Endometrial microvascular endothelial cells (primary cell): ENCODE data around the gene CDH23. TPM values are rescaled to one million over a fixed set of nuclear protein-coding genes. Genes with fewer than 3 reads are reported as not detected.

Experiments
- in situ Hi-C: cut with HindIII; loops from 2 replicates; pipeline ENCODE4 v1.10.0; 2017; ENCODE audit warnings: low sequenced_read_pairs, low pct_unique_long_range_greater_than_20kb; ENCODE audit errors: inconsistent ontology term
- total RNA-seq: library from RNA; depleted of rRNA; stranded (reverse); fragments of >200 nt; gene quantifications from one replicate; pipeline ENCODE4 v1.2.3, GENCODE V29; 2015; ENCODE audit errors: inconsistent ontology term

Gene CDH23
- total RNA-seq, 1 donor from 2014 or later: 0.09 TPM

DNA sequence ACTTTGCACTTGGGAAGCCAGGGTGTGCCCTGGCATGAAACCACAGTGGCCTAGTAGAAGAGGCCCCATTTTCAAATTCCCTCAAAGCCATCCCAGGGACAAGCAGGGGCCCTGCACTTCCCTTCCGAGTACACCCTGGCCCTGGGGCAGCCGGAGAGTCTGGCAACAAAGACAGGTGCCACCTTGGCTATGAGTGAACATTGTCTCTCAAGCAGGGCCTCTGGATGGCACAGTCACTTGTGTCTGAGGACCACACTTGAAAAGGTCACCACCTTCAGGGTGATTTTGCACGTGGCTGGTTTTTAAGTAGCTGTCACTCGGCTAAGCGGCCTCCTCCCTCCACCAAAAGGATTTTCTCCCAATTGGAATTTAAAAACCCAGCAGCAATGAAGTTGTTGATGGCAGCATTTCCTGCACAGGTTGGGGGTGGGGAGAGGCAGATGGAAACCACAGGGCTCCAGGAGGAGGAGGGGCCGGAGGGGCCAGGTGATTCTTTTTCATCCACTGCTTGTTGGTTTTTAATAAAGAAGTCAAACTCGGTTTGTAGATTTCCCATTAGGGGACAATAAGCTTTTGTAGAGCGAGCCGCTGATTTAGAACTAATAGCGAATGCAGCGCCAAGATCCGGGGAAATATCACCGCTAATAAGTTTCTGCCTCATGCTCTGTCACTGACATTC is 289.0 kb downstream of the CDH23 start:
- in situ Hi-C loops: no loop called here

GRCh38 chr10:71687077-71687476 is 290.4 kb downstream of the CDH23 start:
- in situ Hi-C loops: no loop called here

DNA sequence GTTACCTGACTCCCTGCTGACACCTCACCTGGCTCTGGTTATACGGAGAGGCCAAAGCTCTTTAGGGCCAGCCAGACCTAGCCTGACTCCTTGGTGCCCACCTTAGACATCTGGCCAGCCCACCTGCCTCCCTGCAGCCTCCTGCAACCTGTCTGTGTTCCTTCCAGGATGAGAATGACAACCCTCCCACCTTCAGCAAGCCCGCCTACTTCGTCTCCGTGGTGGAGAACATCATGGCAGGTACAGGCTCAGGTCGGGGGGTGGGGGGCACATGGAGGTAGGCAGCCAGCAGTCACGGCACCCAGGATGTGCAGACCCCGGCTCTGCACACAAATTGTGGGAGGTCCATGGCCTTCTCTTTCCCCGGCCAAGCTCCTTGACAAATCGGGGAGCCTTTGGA is 290.8 kb downstream of the CDH23 start:
- in situ Hi-C loops: no loop called here

- in situ Hi-C loops: no loop called here
Measured at GRCh38 chr10:71688256-71688655, 291.5 kb downstream of the CDH23 start.

- in situ Hi-C loops: no loop called here
Measured at GRCh38 chr10:71690094-71690720, 293.5 kb downstream of the CDH23 start.

DNA sequence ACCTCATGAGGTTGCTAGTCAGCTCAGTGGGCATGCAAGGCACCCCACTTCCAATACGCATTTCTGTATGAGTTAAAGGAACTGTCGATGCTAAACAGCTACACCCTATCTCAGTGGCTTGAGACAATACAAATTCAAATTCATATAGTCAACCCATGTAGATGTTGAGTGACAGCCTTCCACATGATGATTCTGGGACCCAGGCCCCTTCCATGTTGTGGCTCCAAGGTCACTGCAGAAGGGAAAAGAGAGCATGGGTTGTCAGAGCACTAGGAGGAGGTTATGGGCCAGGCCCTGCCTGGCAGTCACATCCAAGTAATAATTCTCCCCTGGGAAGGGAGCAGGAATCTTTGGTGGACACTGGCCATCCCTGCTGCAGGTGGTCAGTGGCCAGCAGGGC is 294.7 kb downstream of the CDH23 start:
- in situ Hi-C loops: no loop called here

DNA sequence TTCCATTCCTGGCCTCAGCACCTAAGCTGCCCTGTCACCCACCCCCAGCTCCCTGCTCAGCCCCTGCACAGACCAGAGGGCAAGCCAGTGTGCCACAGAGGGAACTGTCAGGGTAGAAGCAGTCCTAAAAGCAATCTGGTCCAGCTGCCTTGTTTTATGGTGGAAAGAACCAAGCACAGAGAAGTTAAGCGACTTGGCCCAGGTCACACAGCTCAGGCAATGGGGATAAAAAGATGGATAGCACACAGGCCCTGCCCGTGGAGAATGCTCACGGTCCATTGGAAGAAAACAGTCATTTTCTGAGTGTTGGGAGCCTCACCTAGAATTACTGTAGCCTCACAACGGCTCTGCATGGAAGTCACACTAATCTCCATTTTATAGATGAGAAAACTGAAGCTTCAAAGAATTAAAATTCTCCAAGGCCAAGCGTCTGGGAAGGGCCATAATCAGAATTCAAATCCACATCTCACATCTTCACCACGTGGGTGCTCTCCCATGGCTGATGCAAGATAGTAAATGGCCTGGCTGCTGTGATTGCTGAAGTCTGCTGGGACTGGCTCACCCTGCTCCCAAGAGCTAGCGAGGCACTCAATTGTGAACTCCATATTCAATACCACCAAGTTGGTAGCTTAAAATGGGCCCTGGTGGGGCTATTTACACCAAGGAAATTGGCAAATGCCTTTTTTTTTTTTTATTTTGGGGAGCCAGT is 296.0 kb downstream of the CDH23 start:
- in situ Hi-C loops: no loop called here

DNA sequence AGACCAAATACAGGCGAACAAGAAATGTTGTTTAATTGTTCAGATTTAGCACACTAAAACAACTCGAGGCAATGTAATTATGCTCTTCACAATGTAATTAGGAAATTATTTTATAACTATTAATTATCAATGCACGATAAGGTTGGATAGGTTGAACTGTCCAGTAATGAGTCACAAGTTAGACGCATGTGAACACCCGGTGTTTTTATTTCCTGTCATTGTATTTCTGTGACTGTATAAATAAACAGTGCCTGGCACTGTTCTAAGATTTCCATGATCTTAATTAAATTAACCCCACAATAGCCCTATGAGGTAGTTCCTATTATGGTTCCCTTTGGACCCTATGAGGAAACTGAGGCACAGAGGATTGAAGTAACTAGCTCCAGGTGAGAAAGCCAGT is 296.7 kb downstream of the CDH23 start:
- in situ Hi-C loops: no loop called here

- in situ Hi-C loops: no loop called here
Measured at GRCh38 chr10:71694039-71694501, 297.4 kb downstream of the CDH23 start.

DNA sequence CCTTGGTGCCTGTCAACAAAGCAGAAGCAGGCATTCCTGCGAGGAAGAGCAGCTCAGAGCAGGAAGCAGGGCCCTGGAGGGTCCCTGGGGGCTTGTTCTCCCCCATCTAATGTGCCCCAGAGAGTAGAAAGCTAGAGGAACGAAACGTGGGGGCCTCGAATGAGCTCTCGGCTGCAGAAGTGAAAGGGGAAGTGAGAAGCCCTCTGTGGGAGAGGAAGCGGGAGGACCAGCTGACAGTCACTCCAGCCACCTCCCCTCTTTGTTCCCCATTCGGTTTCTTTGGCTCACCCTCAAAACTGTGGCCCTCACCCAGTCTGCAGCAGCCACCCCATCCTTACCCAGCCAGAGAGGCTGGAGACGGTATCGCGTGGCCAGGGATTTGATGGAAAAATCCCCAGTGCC is 297.8 kb downstream of the CDH23 start:
- in situ Hi-C loops: no loop called here

DNA sequence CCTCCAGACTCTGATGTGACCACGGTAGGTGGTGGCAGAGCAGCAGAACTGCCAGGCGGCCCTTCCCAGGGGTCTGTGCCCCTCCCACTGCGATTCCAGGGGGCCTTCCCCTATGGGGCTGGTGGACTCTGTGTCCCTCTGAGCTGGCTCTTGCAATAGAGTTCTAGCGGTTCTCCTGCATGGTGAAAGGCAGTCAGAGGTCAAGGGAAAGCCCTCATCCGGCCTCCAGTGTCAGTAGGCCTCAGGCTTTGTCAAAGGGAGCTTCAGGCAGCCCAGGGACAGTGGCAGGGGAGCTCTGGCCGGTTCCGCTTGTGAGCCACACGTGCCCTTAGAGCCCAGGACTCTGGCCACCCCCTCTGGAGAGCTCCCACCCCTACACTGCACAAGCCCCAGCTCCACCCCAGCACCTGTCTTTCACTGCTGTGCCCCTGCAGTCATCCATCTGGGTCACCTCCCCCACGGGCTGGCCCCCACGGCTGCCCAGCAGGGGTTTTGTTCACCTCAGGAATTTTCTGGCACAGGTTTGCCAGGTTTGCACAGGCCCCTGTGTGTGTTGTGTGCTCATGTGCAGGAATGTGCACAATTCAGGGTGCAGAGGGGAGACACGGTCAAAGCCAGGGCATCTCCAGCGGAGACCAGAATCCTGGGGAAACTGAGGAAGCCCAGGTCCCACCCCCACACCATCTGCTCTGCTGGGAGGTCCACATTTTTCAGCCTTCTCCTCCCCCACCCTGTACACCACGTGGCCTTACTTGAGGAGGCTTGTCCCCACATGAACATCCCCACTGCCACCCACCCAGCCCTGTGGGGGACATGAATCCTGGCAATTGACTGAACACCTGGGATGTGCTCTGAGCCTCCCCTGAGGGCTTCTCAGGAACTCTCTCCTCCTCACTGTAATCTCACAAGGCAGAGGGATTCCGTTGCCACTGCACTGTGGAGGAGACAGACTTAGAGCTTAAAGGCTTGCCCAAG is 299.1 kb downstream of the CDH23 start:
- in situ Hi-C loops: no loop called here

GRCh38 chr10:71696628-71697326 is 300.1 kb downstream of the CDH23 start:
- in situ Hi-C loops: no loop called here

DNA sequence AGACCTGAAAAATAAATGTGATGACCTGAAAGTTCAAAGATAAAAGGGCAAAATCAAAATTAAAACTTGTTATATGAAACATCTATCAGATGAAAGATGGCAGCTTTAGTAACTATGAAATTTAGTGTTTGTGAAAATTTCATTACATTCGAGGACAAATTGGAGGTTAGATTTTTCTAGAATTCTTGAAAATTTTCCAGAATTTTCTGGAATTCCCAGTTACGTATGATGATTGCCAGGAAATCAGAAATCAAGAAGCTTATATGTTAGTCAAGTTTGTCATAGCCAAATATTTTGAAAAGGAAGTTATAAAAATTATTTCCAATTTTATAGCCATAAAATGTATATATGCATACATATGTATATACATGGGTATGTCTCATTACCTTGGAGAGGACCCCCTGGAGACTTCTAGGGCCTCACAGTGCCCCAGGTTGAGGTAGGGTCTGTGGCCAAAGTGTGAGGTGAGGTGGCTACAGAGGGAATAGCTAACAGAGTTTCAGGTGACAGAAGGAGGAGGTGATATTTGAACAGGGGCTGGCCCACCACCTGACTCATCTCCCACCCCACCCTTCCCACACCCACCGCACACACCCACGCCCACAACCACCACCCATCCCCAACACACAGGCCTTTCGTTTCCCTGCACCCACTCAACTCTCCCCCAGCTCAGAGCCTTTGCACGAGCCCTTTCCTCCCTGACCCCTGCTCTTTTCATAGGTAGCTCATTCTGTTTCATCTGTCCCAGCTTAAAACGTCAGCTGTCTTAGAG is 301.4 kb downstream of the CDH23 start:
- in situ Hi-C loops: no loop called here

- in situ Hi-C loops: no loop called here
Measured at GRCh38 chr10:71698737-71699136, 302.0 kb downstream of the CDH23 start.

- in situ Hi-C loops: no loop called here
Measured at GRCh38 chr10:71700731-71701368, 304.1 kb downstream of the CDH23 start.

DNA sequence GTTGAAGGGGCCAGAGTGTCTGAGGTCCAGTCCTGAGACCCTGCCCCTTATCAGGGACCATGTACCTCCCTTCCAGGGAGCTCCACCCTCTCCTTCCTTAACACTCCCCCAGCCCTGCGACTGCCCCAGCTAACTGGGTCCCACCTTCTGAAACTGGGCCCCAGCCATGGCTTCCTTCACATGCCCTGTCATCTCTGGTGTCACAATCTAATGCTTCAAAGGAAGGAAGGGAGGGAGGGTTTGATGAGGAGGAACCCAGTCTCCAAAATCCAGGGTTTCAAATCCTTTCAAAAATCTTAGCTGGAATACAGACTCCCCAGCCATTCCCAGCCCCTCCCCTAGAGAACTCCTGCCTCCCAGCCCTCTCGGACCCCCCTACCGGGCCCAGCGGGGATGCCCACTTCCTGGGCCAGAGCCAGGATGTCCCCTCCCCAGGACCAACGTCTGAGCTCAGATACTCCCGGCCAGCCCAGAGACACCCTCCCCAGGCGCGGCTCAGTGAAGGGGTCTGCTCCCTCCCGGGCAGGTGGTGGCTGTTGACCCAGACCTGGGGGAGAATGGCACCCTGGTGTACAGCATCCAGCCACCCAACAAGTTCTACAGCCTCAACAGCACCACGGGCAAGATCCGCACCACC is 304.9 kb downstream of the CDH23 start:
- in situ Hi-C loops: no loop called here

DNA sequence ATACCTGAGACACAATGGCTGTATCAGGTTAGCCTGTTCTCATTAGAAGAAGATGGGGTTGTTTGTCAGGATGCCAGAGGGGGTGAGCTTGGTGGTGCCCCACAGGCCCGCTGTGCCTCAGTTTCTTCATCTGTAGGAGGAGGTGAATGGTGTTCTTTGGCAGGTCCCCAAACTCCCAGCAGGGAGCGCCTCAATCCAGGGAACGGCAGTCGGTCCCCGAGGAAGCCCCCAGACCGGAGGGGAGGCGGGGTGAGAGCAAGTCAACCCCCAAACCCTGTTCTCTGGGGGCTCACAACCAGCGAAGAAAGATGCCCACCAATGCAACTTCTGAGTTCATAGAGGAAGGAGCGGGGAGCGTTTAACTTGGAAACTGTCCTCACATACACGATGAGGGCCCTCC is 306.9 kb downstream of the CDH23 start:
- in situ Hi-C loops: no loop called here
